GM12872 (cell line): ENCODE results near the gene TTC39C.

ENCODE experiments used
- TF ChIP-seq, protein P1 (sequence below): IDR thresholded peaks from 3 replicates; pipeline ENCODE4 v1.5.1; 2011; ENCODE audit warnings: low read depth, mild to moderate bottlenecking, low read length, moderate library complexity; ENCODE audit not compliant: insufficient read depth

TTC39C gene

DNA sequence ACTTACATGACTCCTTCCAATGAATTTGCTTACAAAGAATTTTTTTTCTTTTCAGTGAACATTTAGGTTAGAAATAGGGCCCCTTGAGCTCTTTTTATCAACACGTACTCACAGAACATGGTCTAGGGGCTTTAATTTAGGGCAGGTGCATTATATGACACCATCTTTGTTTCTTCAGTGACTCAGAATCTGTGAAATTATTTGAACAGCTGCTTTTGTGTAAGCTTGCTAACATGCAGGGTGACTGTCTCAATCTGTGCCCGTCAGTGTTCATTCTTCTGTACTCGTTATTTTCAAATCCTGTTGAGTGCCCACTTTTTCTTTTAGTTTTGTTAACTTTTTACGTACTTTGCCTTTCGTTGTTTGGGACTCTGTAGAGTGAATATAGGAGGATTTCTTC, 71.5 kb downstream of the TTC39C start:
- TF ChIP-seq, protein P1, sequence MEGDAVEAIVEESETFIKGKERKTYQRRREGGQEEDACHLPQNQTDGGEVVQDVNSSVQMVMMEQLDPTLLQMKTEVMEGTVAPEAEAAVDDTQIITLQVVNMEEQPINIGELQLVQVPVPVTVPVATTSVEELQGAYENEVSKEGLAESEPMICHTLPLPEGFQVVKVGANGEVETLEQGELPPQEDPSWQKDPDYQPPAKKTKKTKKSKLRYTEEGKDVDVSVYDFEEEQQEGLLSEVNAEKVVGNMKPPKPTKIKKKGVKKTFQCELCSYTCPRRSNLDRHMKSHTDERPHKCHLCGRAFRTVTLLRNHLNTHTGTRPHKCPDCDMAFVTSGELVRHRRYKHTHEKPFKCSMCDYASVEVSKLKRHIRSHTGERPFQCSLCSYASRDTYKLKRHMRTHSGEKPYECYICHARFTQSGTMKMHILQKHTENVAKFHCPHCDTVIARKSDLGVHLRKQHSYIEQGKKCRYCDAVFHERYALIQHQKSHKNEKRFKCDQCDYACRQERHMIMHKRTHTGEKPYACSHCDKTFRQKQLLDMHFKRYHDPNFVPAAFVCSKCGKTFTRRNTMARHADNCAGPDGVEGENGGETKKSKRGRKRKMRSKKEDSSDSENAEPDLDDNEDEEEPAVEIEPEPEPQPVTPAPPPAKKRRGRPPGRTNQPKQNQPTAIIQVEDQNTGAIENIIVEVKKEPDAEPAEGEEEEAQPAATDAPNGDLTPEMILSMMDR = no peak

DNA sequence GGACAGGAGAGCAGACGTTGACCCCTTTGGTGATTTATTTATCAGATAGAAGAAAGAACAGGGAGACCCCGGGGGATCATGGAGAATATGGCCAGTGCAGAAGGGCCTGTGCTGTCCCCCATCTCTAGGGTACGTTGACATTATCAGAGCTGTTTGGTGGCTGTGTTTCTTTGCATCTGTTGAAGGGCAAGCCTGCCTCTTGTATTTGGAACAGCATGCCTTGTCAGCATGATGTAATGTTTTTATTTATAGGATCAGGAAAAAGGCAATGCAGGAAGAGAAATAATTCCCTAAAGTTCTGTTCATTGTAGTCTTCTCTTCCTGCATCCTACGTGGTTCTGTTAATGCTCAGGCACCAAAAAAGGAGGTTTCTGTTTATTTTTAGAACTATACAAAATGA, 74.5 kb downstream of the TTC39C start:
- TF ChIP-seq, protein P1 = no peak

DNA sequence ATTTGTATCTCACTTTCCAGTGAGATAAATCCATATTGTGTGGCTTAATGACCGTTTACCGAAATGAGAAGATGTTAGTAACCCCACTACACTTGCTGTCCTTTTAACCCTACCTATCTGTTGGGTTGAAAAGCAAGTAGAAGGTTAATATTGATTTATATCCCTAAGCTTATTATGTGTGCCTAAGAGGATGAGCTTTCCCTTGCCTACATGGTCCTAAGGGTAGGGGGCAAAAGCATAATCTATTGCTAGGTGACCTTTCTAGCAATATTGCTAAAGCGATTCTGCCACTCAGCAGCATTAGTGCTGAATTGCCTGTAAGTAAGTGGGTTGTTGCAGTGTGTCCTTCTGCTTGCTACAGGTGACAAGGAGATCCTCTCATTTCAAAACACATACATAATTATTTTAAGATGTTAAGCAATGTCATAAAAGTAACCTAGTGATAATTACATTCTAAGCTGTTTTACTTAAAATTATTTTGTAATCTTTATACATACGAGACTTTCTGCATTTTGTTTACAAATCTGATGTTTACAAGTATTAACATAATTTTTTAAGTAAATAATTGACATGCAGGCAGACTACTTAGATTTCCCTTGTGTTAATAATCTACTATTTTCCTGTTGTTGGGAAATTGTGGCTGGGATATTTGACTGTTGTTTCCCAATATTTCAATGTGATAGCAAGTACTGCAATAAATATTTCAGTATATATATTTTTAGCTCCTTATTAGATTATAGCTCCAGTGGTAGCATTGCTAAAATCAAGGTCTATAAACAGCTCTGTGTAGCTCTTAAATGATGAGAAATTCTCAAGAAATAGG, 75.2 kb downstream of the TTC39C start:
- TF ChIP-seq, protein P1 = no peak

DNA sequence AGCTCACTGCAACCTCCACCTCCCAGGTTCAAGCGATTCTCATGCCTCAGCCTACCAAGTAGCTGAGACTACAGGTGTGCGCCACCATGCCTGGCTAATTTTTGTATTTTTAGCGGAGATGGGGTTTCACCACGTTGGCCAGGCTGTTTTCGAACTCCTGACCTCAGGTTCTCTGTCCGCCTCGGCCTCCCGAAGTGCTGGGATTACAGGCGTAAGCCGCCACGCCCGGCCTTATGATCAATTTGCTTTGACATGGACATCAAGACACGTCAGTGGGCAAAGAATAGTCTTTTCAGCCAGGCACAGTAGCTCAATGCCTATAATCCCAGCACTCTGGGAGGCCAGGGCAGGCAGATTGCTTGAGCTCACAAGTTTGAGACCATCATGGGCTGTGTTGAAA, 76.3 kb downstream of the TTC39C start:
- TF ChIP-seq, protein P1 = no peak

DNA sequence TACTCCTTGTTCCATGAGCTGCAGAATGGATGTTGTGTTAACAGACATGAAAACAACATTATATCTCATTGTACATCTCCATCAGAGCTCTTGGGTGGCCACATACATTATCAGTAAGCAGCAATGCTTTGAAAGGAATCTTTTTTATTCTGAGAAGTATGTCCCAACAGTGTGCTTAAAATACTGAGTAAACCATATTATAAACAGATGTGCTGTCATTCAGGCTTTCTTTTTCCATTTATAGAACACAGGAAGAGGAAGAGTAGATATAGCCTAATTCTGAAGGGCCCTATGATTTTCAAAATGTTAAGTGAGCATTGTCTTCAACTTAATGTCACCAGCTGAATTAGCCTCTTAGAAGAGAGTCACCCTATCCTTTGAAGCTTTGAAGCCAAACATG, 80.0 kb downstream of the TTC39C start:
- TF ChIP-seq, protein P1 = no peak

DNA sequence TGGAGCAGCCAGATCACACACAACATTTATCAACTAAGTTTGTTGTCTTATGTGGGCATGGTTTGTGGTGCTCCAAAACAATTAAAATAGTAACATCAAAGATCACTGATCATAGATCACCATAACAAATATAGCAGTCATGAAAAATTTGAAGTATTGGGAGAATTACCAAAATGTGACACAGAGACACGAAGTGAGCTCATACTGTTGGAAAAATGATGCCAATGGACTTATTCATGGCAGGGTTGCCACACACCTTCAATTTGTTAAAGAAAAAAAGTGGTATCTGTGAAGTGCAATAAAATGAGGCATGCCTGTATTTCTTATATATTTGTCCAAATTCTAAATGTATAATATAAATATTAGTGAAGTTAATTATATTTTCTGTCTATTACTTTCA, 81.4 kb downstream of the TTC39C start:
- TF ChIP-seq, protein P1 = no peak

DNA sequence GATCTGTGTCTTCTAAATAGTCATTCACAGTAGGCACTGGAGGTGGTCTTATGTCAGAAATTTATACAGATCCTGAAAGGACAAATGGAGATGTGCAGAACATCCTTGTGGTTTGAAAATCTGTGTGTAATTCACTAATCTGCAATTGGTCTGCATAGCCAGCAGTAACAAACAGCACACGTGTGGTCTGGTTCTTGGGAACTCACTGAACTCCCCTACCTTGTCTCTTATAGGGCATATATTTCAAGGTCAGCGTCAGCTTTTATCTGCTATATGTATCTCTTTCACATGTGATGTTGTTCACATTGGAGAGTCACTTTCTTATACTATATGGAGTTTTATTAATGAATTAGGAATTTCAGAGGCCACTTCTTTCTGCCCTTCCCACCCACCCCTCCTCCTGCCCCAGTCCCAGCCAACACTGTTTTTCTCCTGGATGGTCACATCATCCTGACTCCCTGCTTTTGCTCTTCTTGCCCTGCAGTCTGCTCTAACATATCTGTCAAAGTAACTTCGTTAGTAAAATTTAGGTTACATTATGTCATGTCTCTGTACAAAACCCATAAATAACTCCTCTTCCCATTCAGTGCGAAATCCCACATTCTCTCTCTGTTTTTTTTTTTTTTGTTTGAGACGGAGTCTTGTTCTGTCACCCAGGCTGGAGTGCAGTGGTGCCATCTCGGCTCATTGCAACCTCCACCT, 88.9 kb downstream of the TTC39C start:
- TF ChIP-seq, protein P1 = no peak
